H1 (cell line): ENCODE results near the gene FHIT. TPM values are rescaled to one million over a fixed set of nuclear protein-coding genes. Genes with fewer than 3 reads are reported as not detected.

Experiments used
- CTCF ChIA-PET: fragments of 300-600 bp; sonication (Branson Sonifier 250); formaldehyde crosslinking; loops from one replicate; lab custom pipeline; 2021; ENCODE audit not compliant: partially characterized antibody; lab: Charles Lee
- POLR2A ChIA-PET: fragments of 300-600 bp; sonication (Branson Sonifier 250); formaldehyde crosslinking; loops from one replicate; lab custom pipeline; 2021; ENCODE audit warnings: inconsistent platforms; ENCODE audit not compliant: partially characterized antibody; lab: Charles Lee
- DNase-seq, 2 experiments: peaks; one replicate each; pipeline versions ENCODE4 v3.0.0 to v3.0.0-alpha.2; 2010 to 2022; ENCODE audit warnings: low spot score in 2 of 2, low read depth in 1 of 2, mixed read lengths in 1 of 2
- FAIRE-seq: peaks from 2 replicates; lab custom pipeline; 2011; peaks lifted over from hg19 to GRCh38; lab: Jason Lieb, UNC
- H2AFZ ChIP-seq: 2 replicates; pipeline ENCODE4 v1.8.1; 2012; ENCODE audit warnings: low read length, inconsistent platforms
- H2AK5ac ChIP-seq: 2 replicates; pipeline ENCODE4 v1.6.1; 2013; ENCODE audit warnings: low read depth, low read length
- H2BK120ac ChIP-seq: replicated peaks from 2 replicates; pipeline ENCODE3; 2013; ENCODE audit warnings: low read depth, low read length, inconsistent platforms
- H2BK12ac ChIP-seq: 2 replicates; pipeline ENCODE4 v1.6.1; 2013; ENCODE audit warnings: low read depth, low read length
- H2BK15ac ChIP-seq: 2 replicates; pipeline ENCODE4 v1.6.1; 2013; ENCODE audit warnings: low read length
- H2BK20ac ChIP-seq: 2 replicates; pipeline ENCODE4 v1.6.1; 2013; ENCODE audit warnings: low read length
- H2BK5ac ChIP-seq: 2 replicates; pipeline ENCODE4 v1.6.1; 2013; ENCODE audit warnings: low read depth, low read length
- H3K14ac ChIP-seq: 2 replicates; pipeline ENCODE4 v1.6.1; 2013; ENCODE audit warnings: inconsistent platforms; ENCODE audit not compliant: insufficient read length
- H3K18ac ChIP-seq: 2 replicates; pipeline ENCODE4 v1.6.1; 2013; ENCODE audit warnings: low read length; ENCODE audit errors: extremely low read depth
- H3K23ac ChIP-seq: 2 replicates; pipeline ENCODE4 v1.6.1; 2013; ENCODE audit warnings: inconsistent platforms; ENCODE audit not compliant: insufficient read length
- H3K23me2 ChIP-seq: 2 replicates; pipeline ENCODE4 v1.6.1; 2013; ENCODE audit warnings: low read depth, low read length
- H3K27ac ChIP-seq: 2 replicates; pipeline ENCODE4 v1.6.1; 2011; ENCODE audit warnings: low read depth, low read length, inconsistent platforms
- H3K27me3 ChIP-seq, 4 experiments: replicated peaks in 1 of 4; 1 replicate in 1 of 4; 2 replicates in 3 of 4; pipeline versions ENCODE4 v1.6.1 to v1.8.1; 2011 to 2013; ENCODE audit warnings: low read length in 3 of 4, mild to moderate bottlenecking in 3 of 4, inconsistent platforms in 2 of 4, mixed read lengths in 2 of 4, moderate library complexity in 1 of 4; ENCODE audit not compliant: control insufficient read depth in 3 of 4, insufficient read depth in 3 of 4; ENCODE audit errors: extremely low read depth in 1 of 4
- H3K36me3 ChIP-seq, 4 experiments: 2 replicates each; pipeline versions ENCODE4 v1.6.1 to v1.8.1; 2011 to 2013; ENCODE audit warnings: mild to moderate bottlenecking in 4 of 4, low read length in 3 of 4, moderate library complexity in 2 of 4, control low read depth in 1 of 4, inconsistent platforms in 1 of 4; ENCODE audit not compliant: insufficient read depth in 4 of 4, control insufficient read depth in 2 of 4
- H3K4ac ChIP-seq: replicated peaks from 2 replicates; pipeline ENCODE3; 2013; ENCODE audit warnings: low read length, low read depth, mixed read lengths, inconsistent platforms; ENCODE audit not compliant: insufficient read length
- H3K4me1 ChIP-seq, 4 experiments: replicated peaks in 1 of 4; 1 replicate in 1 of 4; 2 replicates in 3 of 4; pipeline versions ENCODE4 v1.6.1 to v1.8.1; 2011 to 2013; ENCODE audit warnings: low read length in 3 of 4, inconsistent platforms in 2 of 4, mixed read lengths in 1 of 4; ENCODE audit not compliant: insufficient read depth in 4 of 4, control insufficient read depth in 3 of 4
- H3K4me2 ChIP-seq, 2 experiments: 2 replicates each; pipeline versions ENCODE4 v1.6.1 to v1.8.1; 2011 to 2013; ENCODE audit warnings: low read depth in 2 of 2, low read length in 2 of 2, control low read depth in 1 of 2, inconsistent platforms in 1 of 2, mild to moderate bottlenecking in 1 of 2; ENCODE audit not compliant: insufficient read depth in 1 of 2
- H3K4me3 ChIP-seq, 4 experiments: fragments of 200-600, 300-600 bp in 1 of 4; sonication (generic), shearing (Covaris generic), sonication (Bioruptor Twin) in 1 of 4; 2 replicates each; pipeline versions ENCODE4 v1.5.1 to v1.8.1; 2011 to 2016; ENCODE audit warnings: low read length in 4 of 4, low read depth in 3 of 4, control low read depth in 2 of 4, inconsistent platforms in 2 of 4, mild to moderate bottlenecking in 2 of 4, mixed read lengths in 1 of 4, moderate library complexity in 1 of 4; ENCODE audit not compliant: insufficient read depth in 2 of 4; ENCODE audit errors: extremely low read depth in 1 of 4
- H3K56ac ChIP-seq: replicated peaks from 2 replicates; pipeline ENCODE3; 2013; ENCODE audit warnings: low read depth, mild to moderate bottlenecking, mixed read lengths, low read length, inconsistent platforms; ENCODE audit not compliant: insufficient read length
- H3K79me1 ChIP-seq: 2 replicates; pipeline ENCODE4 v1.6.1; 2013; ENCODE audit warnings: low read depth, low read length, control low read depth
- H3K79me2 ChIP-seq, 2 experiments: 2 replicates each; pipeline versions ENCODE4 v1.6.1 to v1.8.1; 2012 to 2013; ENCODE audit warnings: low read length in 2 of 2, mild to moderate bottlenecking in 2 of 2, inconsistent platforms in 1 of 2; ENCODE audit not compliant: insufficient read depth in 2 of 2, control insufficient read depth in 1 of 2
- H3K9ac ChIP-seq, 4 experiments: replicated peaks in 1 of 4; 1 replicate in 1 of 4; 2 replicates in 3 of 4; pipeline versions ENCODE4 v1.6.1 to v1.8.1; 2011 to 2013; ENCODE audit warnings: low read depth in 3 of 4, low read length in 3 of 4, control low read depth in 2 of 4, mild to moderate bottlenecking in 2 of 4, moderate library complexity in 2 of 4, inconsistent platforms in 1 of 4; ENCODE audit errors: extremely low read depth in 1 of 4
- H3K9me3 ChIP-seq, 2 experiments: 2 replicates each; pipeline versions ENCODE4 v1.6.1 to v1.8.1; 2012 to 2013; ENCODE audit warnings: mild to moderate bottlenecking in 2 of 2, moderate library complexity in 2 of 2, control low read depth in 1 of 2, inconsistent platforms in 1 of 2, low read depth in 1 of 2, low read length in 1 of 2, mixed read lengths in 1 of 2; ENCODE audit not compliant: insufficient read depth in 2 of 2
- H4K20me1 ChIP-seq, 2 experiments: replicated peaks in 1 of 2; 2 replicates each; pipeline versions ENCODE3 to v1.8.1; 2011 to 2013; ENCODE audit warnings: inconsistent platforms in 2 of 2, low read length in 2 of 2, mild to moderate bottlenecking in 1 of 2; ENCODE audit not compliant: insufficient read depth in 2 of 2, control insufficient read depth in 1 of 2
- H4K5ac ChIP-seq: 2 replicates; pipeline ENCODE4 v1.6.1; 2013; ENCODE audit warnings: low read length, low read depth, mixed read lengths, inconsistent platforms; ENCODE audit not compliant: insufficient read length
- H4K8ac ChIP-seq: 2 replicates; pipeline ENCODE4 v1.8.0; 2013; ENCODE audit warnings: mild to moderate bottlenecking, moderate library complexity, low read length, inconsistent platforms; ENCODE audit not compliant: insufficient read depth; ENCODE audit errors: extremely low read depth
- H4K91ac ChIP-seq: replicated peaks from 2 replicates; pipeline ENCODE3; 2013; ENCODE audit warnings: low read length, mixed read lengths, inconsistent platforms; ENCODE audit not compliant: insufficient read length
- ASH2L ChIP-seq: fragments of 200-600, 300-600 bp; sonication (generic); IDR thresholded peaks from one replicate; pipeline ENCODE4 v1.7.1; 2017; ENCODE audit warnings: low read length
- ATF2 ChIP-seq: IDR thresholded peaks from 2 replicates; pipeline ENCODE4 v1.6.1; 2012; ENCODE audit warnings: low read length, inconsistent platforms
- E2F6 ChIP-seq: IDR thresholded peaks from 2 replicates; pipeline ENCODE4 v1.6.1; 2012; ENCODE audit warnings: inconsistent platforms
- GABPA ChIP-seq: IDR thresholded peaks from 2 replicates; pipeline ENCODE4 v1.6.1; 2011; ENCODE audit warnings: mild to moderate bottlenecking, low read length, moderate library complexity, borderline replicate concordance; ENCODE audit not compliant: insufficient read depth
- GTF2F1 ChIP-seq: IDR thresholded peaks from 2 replicates; pipeline ENCODE4 v1.6.1; 2012; ENCODE audit warnings: low read depth, low read length, improper control_type of control experiment, borderline replicate concordance
- KDM5A ChIP-seq: fragments of 200-600 bp; IDR thresholded peaks from 2 replicates; pipeline ENCODE4 v1.7.1; 2012; ENCODE audit warnings: mild to moderate bottlenecking, low read length, inconsistent platforms, mixed read lengths
- PHF8 ChIP-seq: fragments of 200-600 bp; sonication (generic); conservative IDR thresholded peaks from 2 replicates; pipeline ENCODE4 v1.7.1; 2012; ENCODE audit warnings: low read depth, mild to moderate bottlenecking, inconsistent platforms, low read length, moderate library complexity
- POU5F1 ChIP-seq: IDR thresholded peaks from 2 replicates; pipeline ENCODE4 v1.6.1; 2011; ENCODE audit warnings: low read depth, mild to moderate bottlenecking, low read length, moderate library complexity
- SIN3A ChIP-seq, 2 experiments: IDR thresholded peaks in 1 of 2; conservative IDR thresholded peaks in 1 of 2; 2 replicates each; pipeline ENCODE4 v1.6.1; 2011 to 2012; ENCODE audit warnings: low read length in 2 of 2, improper control_type of control experiment in 1 of 2, low read depth in 1 of 2, mild to moderate bottlenecking in 1 of 2
- SP1 ChIP-seq: IDR thresholded peaks from 2 replicates; pipeline ENCODE4 v1.6.1; 2011; ENCODE audit warnings: low read depth, low read length
- SP4 ChIP-seq: IDR thresholded peaks from 2 replicates; pipeline ENCODE4 v1.6.1; 2012; ENCODE audit warnings: low read length, inconsistent platforms
- YY1 ChIP-seq: IDR thresholded peaks from 2 replicates; pipeline ENCODE4 v1.6.1; 2011; ENCODE audit warnings: low read depth, mild to moderate bottlenecking, low read length
- WGBS, 2 experiments: shearing (Covaris generic) in 1 of 2; methylation state at CpG; one replicate each; pipeline versions ENCODE4 v1.1.6 to v1.1.7; 2013 to 2015; ENCODE audit warnings: low lambda C conversion rate in 2 of 2, mixed read lengths in 2 of 2, inconsistent platforms in 1 of 2, low coverage in 1 of 2, missing lambda C conversion rate in 1 of 2; ENCODE audit not compliant: insufficient replicate concordance in 2 of 2, insufficient coverage in 1 of 2, insufficient read length in 1 of 2; ENCODE audit errors: extremely low coverage in 1 of 2, missing lambda C conversion rate in 1 of 2; 5-methylcytosine and 5-hydroxymethylcytosine counted together
- polyA plus RNA-seq, 7 experiments: library from polyadenylated mRNA; depleted of rRNA in 3 of 7; stranded (reverse) in 5 of 7; unstranded in 2 of 7; fragments of >200 nt in 5 of 7; fragments of 200-250 nt in 2 of 7; gene quantifications; 1 replicate in 5 of 7; 2 replicates in 1 of 7; 4 replicates in 1 of 7; pipeline versions ENCODE4 v1.2.1 to v1.2.3, GENCODE V29; 2011 to 2013; ENCODE audit warnings: missing spikeins in 2 of 7, mixed read lengths in 2 of 7
- total RNA-seq: library from RNA; stranded (reverse); fragmentation: NEBNext Ultra II Directional; extraction: Animal tissue kit (Norgen Biotek cat#: 25700); gene quantifications from 2 replicates; pipeline ENCODE4 v1.2.1, GENCODE V29; 2021

Gene FHIT
- total and polyA plus RNA-seq, 2 of the 8 experiments (the other 6 are each of a cell fraction or from before 2014, with no cell fraction given): 1.2 to 3.2 TPM

- Histone ChIP-seq H3K9ac (no peak overlapping the region), H3K36me3 (no peaks in the 10 kb centered on the region; a peak in 1 of 8 replicates), H4K5ac (no peak overlapping the region), H2AFZ (no peak overlapping the region), H2BK12ac (no peak overlapping the region), H2BK15ac (no peak overlapping the region), H3K56ac (no peak overlapping the region), H2BK5ac (no peak overlapping the region), H3K23me2 (no peaks in the 10 kb centered on the region), H3K27me3 (no peaks in the 10 kb centered on the region), H3K4me3 (no peak overlapping the region), H2AK5ac (no peak overlapping the region), H2BK20ac (no peak overlapping the region), H4K20me1 (no peaks in the 10 kb centered on the region), H3K27ac (no peak overlapping the region), H3K23ac (no peak overlapping the region), H3K14ac (no peak overlapping the region), H3K4me1 (peaks cover 0 to 8% (median 3%) of the 10 kb centered on the region in 4 experiments; a peak in 3 of 7 replicates), H3K79me2 (no peaks in the 10 kb centered on the region), H2BK120ac (no peak overlapping the region), H3K18ac (no peak overlapping the region), H4K8ac (no peak overlapping the region), H3K79me1 (no peaks in the 10 kb centered on the region), H3K4ac (no peak overlapping the region), H4K91ac (no peak overlapping the region), H3K9me3 (no peaks in the 10 kb centered on the region), H3K4me2 (no peak overlapping the region)
- WGBS, 2 experiments: 100% methylated on average over 1 of the region's 1 CpG; no CpG with 5 or more reads in 1 of the 2 experiments
- FAIRE-seq (no peak), DNase-seq (no peak)
- POLR2A ChIA-PET: interaction anchor here (0.7 kb wide), 1 partner anchor 58 kb away, joined by 3 read pairs; no protein-coding TSS in a partner anchor
- CTCF ChIA-PET: interaction anchor here (1.5 kb wide), 1 partner anchor 17 kb away, joined by 3 read pairs; no protein-coding TSS in a partner anchor
- TF ChIP-seq SIN3A (conservative IDR thresholded peaks at IDR 0.05 in 1 of 2, IDR thresholded peaks at IDR 0.05 in 1 of 2; ENCODE audit: low read depth in 1 of 2, low read length in 2 of 2): no peak
- TF ChIP-seq PHF8: no peak
- no peak for TF ChIP-seq SP1
- no peak for TF ChIP-seq GABPA
- no peak for TF ChIP-seq YY1
- no peak for TF ChIP-seq SP4
- no peak for TF ChIP-seq ATF2
- no peak for TF ChIP-seq KDM5A
- no peak for TF ChIP-seq GTF2F1
- TF ChIP-seq ASH2L: no peak
- TF ChIP-seq E2F6: no peak
- no peak for TF ChIP-seq POU5F1
Measured at GRCh38 chr3:61077551-61077950, 173.7 kb downstream of the FHIT start.
